Activated CD8-positive, alpha-beta T cell treated with anti-CD3 and anti-CD28 coated beads for 36 hours (primary cell): Measurements from ENCODE around the gene GPATCH4. TPM values are rescaled to one million over a fixed set of nuclear protein-coding genes. Genes with fewer than 3 reads are reported as not detected.

Experiments
- ATAC-seq: fragments of 200-7000 bp; cut with Tn5 transposase; one replicate; pipeline ENCODE4 v1.10.0; 2021; ENCODE audit warnings: mild to moderate bottlenecking, moderate library complexity
- CTCF ChIA-PET: fragments of 350-600 bp; sonication (Branson Sonifier 250); formaldehyde crosslinking; loops from one replicate; lab custom pipeline; 2021; ENCODE audit warnings: antibody characterized with exemption; lab: Charles Lee
- POLR2A ChIA-PET: fragments of 350-600 bp; sonication (Branson Sonifier 250); formaldehyde crosslinking; loops from one replicate; lab custom pipeline; 2021; ENCODE audit warnings: antibody characterized with exemption; lab: Charles Lee
- DNase-seq: peaks from one replicate; pipeline ENCODE4 v3.0.0-alpha.2; 2020
- H3K27ac Mint-ChIP-seq: one replicate; pipeline ENCODE4 v1.8.0; 2021; ENCODE audit warnings: mild to moderate bottlenecking, mixed read lengths
- H3K27me3 Mint-ChIP-seq: one replicate; pipeline ENCODE4 v1.8.0; 2021; ENCODE audit warnings: mixed read lengths
- H3K36me3 Mint-ChIP-seq: one replicate; pipeline ENCODE4 v1.8.0; 2021; ENCODE audit warnings: low read depth, mixed read lengths
- H3K4me1 Mint-ChIP-seq: one replicate; pipeline ENCODE4 v1.8.0; 2021; ENCODE audit warnings: low read depth, mixed read lengths
- H3K4me3 Mint-ChIP-seq: one replicate; pipeline ENCODE4 v1.8.0; 2021; ENCODE audit warnings: mild to moderate bottlenecking, moderate library complexity, mixed read lengths
- H3K9me3 Mint-ChIP-seq: one replicate; pipeline ENCODE4 v1.8.0; 2021; ENCODE audit warnings: mixed read lengths
- CTCF ChIP-seq: fragments of 200-600 bp; IDR thresholded peaks from one replicate; pipeline ENCODE4 v1.8.0; 2022; ENCODE audit warnings: antibody characterized with exemption, mild to moderate bottlenecking
- intact Hi-C: fragments of 100-400 bp; cut with micrococcal nuclease; formaldehyde crosslinking; loops from one replicate; pipeline ENCODE4 v1.10.0; 2022
- total RNA-seq, 2 experiments: library from RNA; stranded (reverse); gene quantifications; one replicate each; pipeline ENCODE4 v1.2.3, GENCODE V29; 2021

GPATCH4 gene
- total RNA-seq, 2 experiments from 2014 or later: 50.7 to 51.0 TPM

- H3K4me3 Mint-ChIP-seq: no peak overlapping the region
- ChIA-PET POLR2A (interaction anchor here (1.1 to 1.9 kb wide), 4 partner anchors 10 to 144 kb away, joined by 3 to 9 read pairs (median 4); no protein-coding TSS in a partner anchor), CTCF (interaction anchor here (0.8 to 2.1 kb wide), 4 partner anchors 12 to 115 kb away, joined by 3 to 7 read pairs (median 4); no protein-coding TSS in a partner anchor)
- peaks cover 60% of the 10 kb centered on the region for H3K36me3 Mint-ChIP-seq
- H3K9me3 Mint-ChIP-seq: no peaks in the 10 kb centered on the region
- H3K27me3 Mint-ChIP-seq: no peaks in the 10 kb centered on the region
- ATAC-seq: no peak
- intact Hi-C loops: no loop called here
- no peak for TF ChIP-seq CTCF
- no peak overlapping the region for H3K27ac Mint-ChIP-seq
- peaks cover 41% of the 10 kb centered on the region for H3K4me1 Mint-ChIP-seq
- DNase-seq: no peak
These were observed 4.9 kb downstream of the GPATCH4 start for GRCh38 chr1:156596426-156596825.

GRCh38 chr1:156595016-156595415 is 6.3 kb downstream of the GPATCH4 start:
- ATAC-seq (no peak), DNase-seq (no peak)
- intact Hi-C loops: no loop called here
- H3K36me3 Mint-ChIP-seq: peaks cover 52% of the 10 kb centered on the region
- CTCF ChIA-PET: interaction anchor here (1.8 to 5.8 kb wide), 5 partner anchors 13 to 209 kb away, joined by 5 to 24 read pairs (median 7); no protein-coding TSS in a partner anchor
- peak overlapping the region; percentile 65 for H3K27ac Mint-ChIP-seq
- no peak overlapping the region for H3K4me3 Mint-ChIP-seq
- H3K9me3 Mint-ChIP-seq: no peaks in the 10 kb centered on the region
- POLR2A ChIA-PET: interaction anchor here (1.5 to 5.2 kb wide), 2 partner anchors 9 to 15 kb away, joined by 9 to 66 read pairs; partner anchors contain the start of gene TTC24
- H3K4me1 Mint-ChIP-seq: peaks cover 47% of the 10 kb centered on the region
- H3K27me3 Mint-ChIP-seq: no peaks in the 10 kb centered on the region
- no peak for TF ChIP-seq CTCF

DNA sequence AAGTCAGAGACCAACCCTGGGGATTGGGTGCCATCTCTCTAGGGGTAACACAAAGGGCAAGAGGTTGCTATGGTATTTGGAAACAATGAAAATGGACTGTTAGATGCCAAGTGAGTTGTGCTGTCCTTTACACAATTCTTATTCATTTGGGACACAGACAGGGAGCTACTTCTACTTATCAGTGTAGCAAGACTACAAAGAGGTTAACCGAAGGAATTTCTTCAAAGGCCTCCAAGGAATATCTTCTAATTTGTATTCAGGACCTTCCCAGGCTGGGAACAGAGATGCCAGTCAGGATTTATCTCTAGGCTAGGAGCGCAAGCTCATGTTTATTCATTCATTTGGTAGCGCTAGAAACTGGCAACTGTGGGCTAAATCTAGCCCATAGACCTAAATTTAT is 7.1 kb downstream of the GPATCH4 start:
- ATAC-seq (no peak), DNase-seq (no peak)
- no peak for TF ChIP-seq CTCF
- Mint-ChIP-seq H3K36me3 (peaks cover 47% of the 10 kb centered on the region), H3K9me3 (no peaks in the 10 kb centered on the region), H3K27me3 (no peaks in the 10 kb centered on the region), H3K4me1 (peaks cover 42% of the 10 kb centered on the region), H3K27ac (peak overlapping the region; percentile 55), H3K4me3 (no peak overlapping the region)
- ChIA-PET CTCF (interaction anchor here (0.8 to 5.8 kb wide), 7 partner anchors 9 to 209 kb away, joined by 3 to 24 read pairs (median 5); partner anchors contain the start of gene TTC24), POLR2A (interaction anchor here (0.6 to 5.2 kb wide), 4 partner anchors 12 to 128 kb away, joined by 3 to 66 read pairs (median 4); partner anchors contain the start of gene TTC24)
- intact Hi-C loops: no loop called here

GRCh38 chr1:156593661-156593989 is 7.7 kb downstream of the GPATCH4 start:
- intact Hi-C loops: no loop called here
- CTCF ChIA-PET: interaction anchor here (0.8 to 5.8 kb wide), 9 partner anchors 8 to 208 kb away, joined by 3 to 24 read pairs (median 5); partner anchors contain the start of genes MEF2D and TTC24
- ATAC-seq (no peak), DNase-seq (no peak)
- TF ChIP-seq CTCF: no peak
- Mint-ChIP-seq H3K4me3 (no peak overlapping the region), H3K9me3 (no peaks in the 10 kb centered on the region), H3K27me3 (no peaks in the 10 kb centered on the region), H3K4me1 (peaks cover 37% of the 10 kb centered on the region), H3K27ac (peak overlapping the region; percentile 55), H3K36me3 (peaks cover 41% of the 10 kb centered on the region)
- POLR2A ChIA-PET: interaction anchor here (0.6 to 5.2 kb wide), 9 partner anchors 9 to 128 kb away, joined by 3 to 66 read pairs (median 4); partner anchors contain the start of gene TTC24
